NCI-H345 (cell line): ENCODE measurements around the gene MATK.

ENCODE experiments used
- DNase-seq: peaks from one replicate; lab custom pipeline; 2025; lab: John Stamatoyannopoulos, UW

Gene MATK, protein sequence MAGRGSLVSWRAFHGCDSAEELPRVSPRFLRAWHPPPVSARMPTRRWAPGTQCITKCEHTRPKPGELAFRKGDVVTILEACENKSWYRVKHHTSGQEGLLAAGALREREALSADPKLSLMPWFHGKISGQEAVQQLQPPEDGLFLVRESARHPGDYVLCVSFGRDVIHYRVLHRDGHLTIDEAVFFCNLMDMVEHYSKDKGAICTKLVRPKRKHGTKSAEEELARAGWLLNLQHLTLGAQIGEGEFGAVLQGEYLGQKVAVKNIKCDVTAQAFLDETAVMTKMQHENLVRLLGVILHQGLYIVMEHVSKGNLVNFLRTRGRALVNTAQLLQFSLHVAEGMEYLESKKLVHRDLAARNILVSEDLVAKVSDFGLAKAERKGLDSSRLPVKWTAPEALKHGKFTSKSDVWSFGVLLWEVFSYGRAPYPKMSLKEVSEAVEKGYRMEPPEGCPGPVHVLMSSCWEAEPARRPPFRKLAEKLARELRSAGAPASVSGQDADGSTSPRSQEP

DNA sequence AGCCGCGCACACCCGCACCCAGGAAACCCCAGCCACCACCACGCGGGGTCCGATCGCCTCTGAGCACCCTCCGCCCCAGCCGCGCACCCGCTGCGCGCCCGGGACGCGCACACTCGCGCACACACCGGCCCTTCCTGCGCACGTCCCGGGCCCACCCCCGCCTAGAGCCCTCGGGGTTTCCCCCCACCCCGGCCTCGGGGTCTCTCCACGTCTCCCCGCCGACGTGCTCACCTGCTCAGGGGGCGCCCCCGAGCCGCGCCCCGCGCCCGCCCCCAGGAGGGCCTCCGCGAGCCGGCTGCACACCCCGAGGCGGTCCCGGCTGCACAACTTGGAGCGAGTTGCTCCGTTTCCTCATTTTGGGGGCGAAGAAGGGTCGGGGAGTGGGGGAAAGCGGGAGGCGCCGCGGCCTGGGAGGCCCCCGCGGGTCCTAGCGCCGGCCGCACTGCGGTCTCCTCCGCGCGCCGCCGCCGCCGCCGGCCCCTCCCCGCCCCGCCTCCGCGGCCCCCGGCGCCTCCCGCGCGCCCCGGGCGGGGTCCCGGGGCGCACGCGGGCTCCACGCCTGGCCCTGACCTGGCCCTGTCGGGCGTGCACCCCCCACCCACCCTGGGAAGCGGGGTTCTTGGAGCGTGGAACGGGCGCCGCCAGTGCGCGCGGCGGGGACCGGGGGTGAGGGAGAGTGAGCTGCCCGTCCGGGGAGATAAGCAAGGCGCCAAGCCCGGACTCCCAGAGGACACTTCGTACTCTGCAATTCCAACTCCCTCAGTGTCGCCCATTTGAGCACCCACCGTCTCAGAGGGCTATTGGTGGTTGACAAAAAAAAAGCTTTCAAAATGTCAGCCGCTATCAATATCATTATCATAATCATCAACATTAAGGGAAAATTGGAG is at the start of gene MATK:
TSS of gene MATK (minus strand) at position 444 of the 887 bp plus-strand sequence. CDS start 1,246 bp downstream, outside the sequence.
- no peak for DNase-seq

DNA sequence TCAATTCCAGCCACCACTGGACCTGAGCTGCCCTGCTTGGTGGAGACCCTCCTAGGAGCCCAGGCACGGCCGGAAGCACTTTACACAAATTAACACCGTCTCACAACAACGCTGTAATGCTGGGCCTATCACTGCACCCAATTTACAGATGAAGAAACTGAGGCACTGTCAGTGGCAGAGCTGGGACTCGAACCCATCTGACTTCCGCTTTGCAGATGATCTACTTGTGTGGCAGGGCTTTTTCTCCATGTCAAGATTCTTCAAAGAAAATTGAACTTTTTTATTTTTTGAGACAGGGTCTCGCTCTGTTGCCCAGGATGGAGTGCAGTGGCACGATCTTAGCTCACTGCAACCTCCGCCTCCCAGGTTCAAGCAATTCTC is 48.9 kb upstream of the MATK start:
- DNase-seq = no peak

DNA sequence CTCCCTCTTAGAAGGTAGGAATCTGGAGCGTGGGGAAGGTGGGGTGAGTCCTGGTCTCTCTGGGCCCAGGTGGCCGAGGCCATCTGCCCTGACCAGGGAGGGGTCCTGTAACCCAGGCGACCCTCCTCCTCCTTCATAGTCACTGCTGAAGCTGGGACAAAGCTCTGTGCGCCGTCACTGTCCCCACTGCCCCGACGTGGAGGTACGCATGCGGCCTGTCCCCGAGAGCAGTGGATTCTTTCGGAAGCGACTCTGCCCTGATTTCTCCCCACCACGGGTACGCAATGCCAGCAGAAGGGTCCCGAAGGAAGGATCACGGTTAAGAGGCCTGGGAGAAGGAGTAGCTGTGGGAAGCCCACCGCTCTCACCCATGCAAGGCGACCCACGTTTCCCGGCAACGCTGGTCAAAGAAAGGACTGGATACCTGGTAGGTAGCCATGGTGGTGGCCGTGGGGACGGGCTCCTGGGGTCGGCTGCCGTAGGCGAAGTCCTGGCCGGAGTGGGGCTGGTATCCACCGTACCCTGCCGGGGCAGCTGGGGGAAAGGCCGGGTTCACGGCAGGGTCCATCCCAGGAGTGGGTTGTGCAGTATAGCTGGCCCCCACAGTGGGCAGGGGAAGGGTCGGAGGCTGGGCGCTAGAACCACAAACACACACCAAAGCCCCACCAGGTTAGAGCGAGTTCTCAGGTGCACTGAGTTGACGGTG is 48.3 kb upstream of the MATK start:
- no peak for DNase-seq

DNA sequence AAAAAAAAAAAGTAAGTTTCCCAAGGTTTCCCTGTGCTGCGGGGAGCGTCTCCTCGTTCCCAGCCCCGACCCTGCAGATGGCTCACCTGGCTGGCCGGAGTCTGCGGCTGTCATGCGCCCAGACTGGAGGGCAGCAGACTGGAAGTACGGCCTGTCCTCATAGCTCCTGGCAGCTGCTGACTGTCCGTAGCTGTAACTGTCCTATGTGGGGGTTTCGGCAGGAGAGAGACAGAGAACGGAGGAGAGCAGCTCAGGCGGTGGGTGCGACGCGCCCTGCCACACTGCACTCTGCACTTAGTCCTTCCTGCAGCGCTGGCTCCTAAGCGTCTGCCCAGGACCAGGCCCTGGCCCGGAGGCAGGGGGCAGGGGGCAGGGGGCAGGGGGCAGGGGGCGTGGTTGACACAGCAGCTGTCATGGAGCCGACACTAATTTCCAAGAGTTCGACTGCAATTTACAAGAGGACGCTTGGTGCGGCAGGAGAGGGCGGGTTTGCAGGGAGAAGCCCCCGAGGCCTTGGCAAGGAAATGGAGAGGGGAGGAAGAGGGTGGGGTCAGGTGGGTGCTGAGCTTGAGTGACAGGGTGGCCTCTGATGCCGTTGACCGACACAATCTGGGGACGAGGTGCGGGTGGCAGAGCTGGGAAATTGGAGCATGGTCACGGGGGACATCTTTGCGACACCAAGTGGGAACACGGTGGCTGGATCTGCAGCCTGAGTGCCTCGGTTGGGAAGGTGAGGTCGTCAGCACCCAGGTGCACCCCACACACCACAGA is 47.6 kb upstream of the MATK start:
- DNase-seq = no peak

DNA sequence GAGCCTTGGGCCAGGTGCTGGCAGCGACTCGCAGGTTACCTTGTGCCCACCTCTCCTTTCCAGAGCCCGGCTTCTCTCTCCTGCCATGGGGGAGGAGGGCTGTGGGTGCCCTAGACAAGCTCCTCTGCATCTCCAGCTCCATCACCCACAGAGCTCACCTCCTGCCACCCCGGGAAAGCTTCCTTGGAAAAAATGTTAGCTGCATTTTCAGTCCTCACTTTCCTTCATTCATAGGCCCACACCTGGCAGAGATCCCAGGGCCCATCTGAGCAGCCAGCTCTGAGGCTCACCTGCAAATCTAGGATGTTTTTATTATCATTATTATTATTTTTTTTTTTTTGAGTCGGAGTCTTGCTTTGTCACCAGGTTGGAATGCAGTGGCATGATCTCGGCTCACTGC is 45.8 kb upstream of the MATK start:
- DNase-seq = no peak

DNA sequence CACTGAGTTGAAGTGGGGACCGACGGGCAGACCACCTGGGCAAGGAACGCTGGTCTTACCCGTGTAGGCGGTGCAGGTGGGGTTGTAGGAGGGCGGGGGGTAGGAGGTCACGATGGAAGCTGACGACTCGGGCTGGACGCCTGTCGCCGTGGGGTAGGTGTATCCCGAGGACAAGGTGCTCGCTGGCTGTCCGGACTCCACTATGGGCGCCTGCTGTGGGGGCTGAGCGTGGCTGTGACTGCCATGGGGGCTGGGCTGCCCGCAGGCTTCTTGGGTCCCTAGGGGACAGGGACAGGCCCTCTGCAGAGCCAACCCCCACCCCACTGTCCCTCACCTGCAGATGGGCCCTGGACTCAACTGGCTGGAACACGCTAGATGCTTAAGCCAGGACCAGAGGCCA is 45.4 kb upstream of the MATK start:
- no peak for DNase-seq

DNA sequence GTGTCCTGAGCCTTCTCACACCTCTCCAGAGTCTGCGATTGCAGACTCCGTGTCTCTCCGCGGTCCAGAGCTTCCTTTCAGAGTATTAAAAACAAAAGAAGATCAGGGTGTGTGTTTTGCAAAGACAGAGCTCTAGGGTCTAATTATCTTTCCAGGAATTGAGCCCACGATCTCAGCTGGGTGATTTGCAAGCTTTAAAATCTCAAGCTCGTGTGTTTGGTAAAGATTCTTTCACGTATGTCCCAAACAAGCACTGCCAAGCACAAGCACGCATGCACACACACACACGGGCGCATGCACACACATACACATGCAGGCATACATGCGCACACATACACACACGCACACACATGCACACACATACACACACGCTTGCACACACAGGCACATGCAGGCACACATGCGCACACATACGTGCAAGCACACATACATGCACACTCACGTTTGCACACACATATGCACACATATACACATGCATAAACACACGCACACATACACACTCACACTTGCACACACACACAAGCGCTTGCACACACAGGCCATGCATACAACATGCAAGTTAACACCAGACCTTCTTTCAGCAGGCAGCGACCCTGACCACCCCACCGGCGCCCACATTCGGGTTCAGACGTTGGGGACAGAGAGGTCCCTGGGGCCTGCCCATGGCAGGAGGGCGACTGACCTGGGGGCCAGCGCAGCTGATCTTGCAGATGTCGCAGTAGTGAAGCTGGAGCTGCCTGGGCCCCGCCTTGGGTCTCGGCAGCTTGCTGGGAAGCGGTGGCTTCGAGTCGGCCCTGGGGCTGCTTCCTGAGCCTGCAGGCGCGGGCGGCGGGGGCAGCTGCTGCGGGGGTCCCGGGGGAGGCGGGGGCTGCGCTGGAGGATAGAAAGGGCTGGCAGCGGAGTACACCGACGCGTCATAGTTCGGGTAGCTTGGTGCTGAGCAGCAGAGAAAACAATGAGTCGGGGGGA is 44.7 kb upstream of the MATK start:
- no peak for DNase-seq

DNA sequence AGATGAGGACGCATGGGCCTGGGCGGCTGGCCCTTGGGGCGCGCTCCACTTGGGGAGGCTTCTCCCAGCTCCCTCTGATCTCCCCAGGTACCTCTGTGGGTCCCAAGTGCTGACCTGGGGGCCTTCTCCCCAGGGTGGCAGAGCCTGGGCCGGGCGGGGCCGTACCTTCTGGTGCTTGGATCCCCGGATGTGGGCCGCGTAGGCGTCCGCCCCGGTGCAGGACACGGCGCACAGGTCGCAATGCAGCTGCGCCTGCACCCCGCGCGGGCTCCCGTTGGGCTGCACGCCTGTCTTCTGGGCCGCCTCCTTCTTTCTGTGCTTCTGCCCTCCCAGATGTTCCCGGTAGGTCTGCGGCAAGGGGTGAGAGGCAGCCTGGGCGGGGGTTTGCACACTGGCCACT is 41.1 kb upstream of the MATK start:
- DNase-seq = no peak

DNA sequence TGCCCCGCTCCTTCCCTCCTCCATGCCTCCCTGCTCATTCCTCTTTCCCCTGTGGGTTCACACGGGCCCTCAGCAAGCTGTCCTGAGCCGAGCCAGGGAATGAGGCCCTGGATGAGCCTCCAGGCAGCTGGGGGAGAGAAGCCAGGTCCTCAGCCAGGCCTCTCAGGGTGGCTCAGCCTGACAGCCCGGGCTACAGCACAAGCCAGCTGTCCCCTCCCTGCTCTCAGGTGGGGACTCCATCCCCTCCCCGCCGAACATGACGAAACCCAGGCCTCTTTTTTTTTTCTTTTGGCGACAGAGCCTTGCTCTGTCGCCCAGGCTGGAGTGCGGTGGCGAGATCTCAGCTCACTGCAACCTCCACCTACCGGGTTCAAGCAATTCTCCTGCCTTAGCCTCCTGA is 40.0 kb upstream of the MATK start:
- no peak for DNase-seq

DNA sequence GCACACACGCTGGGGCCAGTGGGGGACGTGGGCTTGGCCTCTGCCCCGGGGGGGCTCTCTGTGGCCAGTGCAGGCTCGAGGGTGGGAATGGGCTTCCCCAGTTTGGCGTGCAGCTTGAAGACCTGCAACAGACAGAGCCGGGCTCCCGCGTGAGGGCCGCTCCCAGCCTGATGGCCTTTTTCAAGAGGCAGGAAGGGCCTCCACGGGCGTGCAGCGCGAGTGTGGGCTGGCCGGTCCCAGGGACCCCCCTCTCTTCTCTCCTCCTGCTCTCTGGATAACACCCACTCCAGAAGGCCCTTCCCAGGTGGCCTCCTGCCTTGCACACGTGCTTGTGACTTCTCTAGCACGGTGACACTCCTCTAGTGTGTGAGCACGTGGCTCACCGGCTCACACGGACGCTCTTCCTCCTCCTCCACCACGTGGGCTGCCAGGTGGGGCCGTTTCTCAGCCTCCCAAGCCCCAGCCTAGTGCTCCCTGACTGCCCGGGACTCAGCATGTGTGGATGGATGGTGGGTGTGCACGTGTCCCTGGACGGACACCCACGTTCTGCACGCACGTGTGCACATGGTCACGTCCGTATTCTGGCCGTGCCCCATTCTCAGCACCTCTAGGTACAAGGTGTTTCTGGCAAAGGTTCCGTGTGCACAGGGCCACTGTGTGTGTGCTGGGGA is 39.2 kb upstream of the MATK start:
- DNase-seq = no peak

DNA sequence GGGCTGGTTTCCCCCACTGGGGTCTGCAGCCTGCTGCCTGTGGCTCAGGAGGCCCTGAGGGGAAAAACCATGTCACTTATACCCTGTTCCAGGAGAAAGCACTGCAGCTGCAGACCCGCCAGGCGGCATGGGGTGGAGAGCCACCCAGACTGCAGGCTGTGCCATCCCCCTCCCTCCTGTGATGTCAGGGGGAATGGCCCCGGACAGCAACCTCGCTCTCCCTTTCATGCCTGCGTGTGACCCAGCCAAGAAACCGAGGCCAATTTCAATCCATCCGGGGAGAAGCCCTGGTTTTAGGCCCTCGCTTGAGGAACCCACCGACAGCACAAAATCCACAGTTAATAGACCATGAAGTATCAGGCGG is 37.2 kb upstream of the MATK start:
- DNase-seq = no peak

DNA sequence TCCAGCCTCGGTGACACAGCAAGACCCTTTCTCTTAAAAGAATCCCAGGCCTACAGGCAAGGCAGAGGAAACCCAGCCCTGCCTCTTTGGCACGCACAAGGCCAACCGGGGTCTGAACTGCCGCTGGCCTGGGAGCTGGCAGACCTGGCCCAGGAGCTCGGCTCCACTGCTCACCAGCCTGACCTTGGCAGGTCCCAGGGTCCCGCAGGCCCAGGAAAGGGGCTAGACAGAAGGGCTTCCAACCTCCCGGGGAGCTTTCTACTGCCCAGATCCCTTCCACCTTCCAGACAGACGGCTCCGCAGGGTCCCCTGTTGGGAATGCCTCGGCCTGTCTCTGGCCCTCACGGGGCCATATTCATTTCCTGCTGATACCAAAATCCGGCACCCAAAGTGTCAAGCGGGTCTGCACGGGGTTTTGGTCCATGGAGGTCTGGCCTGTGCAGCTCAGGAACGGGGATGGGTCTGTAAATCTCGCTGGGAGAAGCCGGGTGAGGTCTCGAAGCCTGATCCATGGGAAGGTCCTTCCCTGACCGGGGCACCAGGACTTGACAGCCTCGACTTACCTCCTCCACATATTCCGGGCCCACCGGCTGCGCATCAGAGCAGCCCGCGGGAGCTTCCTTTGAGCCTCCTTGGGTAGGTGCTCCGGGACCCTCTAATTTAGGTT is 36.6 kb upstream of the MATK start:
- DNase-seq = no peak

DNA sequence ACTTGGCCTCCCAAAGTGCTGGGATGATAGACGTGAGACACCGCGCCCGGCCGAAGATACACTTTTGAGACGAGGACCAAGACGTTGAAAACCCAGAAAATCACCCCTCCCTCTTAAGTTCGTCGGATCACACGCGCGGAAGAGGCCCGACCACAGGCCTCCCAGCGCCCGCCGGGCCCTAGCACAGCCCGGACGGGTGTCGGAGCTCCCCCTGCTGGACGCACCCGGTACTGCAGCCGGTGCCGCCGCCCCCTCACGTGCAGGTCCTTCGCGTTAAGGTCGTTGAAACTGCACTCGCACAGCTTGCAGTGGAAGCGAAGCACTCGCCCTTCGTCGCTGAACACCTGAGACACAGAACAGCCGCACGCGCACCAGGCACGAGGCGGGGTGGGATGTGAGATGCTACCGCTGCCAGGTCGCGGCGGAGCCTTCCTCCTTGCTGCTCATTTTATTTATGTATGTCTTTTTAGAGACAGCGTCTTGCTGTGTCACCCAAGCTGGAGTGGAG is 35.7 kb upstream of the MATK start:
- DNase-seq = peak; percentile 63

DNA sequence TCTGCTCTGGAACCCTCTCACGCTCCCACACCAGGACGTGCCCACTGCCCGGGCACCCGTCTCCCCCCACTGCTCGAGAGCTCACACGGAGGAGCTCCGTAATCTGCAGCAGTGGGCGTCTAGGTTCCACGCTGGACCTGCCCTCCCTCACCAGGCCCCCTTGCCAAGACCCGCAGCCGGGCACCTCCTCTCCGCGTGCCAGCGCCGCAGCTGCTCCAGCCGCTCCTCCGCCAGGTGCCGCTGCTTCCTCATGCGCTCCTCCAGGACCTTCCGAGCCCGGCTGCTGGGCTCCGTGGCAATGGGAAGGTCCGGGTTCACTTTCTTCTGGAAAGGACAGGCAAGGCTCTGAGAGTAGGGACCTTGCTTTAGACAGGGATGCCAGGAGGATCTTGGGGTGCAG is 35.0 kb upstream of the MATK start:
- no peak for DNase-seq

DNA sequence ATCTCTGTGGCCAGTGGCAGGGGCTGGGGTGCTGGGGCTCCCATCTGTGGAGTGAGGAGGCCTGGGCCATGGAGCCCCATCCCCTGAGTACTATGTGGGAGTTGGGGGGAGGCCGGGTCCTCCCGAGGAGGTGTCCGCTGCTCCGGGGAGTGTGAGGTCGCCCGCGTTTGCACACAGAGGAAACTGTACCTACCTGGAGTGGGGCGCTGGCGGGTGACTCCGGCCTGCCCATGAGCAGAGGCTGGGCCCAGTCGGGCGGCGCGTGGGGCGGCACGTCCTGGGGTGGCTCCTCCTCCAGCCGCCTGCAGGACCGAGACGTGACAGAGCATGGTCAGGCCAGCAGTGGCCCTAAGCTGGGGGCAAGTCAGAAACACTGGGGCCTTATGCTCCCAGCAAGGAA is 33.8 kb upstream of the MATK start:
- no peak for DNase-seq

DNA sequence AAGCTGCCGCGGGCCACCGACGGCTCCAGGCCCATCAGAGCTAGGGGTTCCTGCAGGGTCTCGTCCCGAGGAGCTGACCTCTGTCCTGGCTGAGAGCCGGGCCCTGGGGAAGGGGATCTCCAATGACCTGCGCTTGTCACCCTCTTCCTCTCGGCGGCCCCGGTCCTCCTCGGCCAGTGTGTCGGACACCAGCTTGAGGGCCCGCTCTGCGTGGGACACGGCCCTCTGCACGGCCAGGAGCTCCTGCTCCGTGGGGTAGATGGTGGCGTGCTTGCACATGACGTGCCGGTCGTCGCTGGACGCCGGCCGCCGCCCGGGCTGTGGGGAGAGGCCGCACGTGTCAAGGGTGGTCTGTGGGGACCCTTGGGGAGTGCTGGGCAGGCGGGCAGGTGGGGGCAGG is 32.7 kb upstream of the MATK start:
- no peak for DNase-seq

DNA sequence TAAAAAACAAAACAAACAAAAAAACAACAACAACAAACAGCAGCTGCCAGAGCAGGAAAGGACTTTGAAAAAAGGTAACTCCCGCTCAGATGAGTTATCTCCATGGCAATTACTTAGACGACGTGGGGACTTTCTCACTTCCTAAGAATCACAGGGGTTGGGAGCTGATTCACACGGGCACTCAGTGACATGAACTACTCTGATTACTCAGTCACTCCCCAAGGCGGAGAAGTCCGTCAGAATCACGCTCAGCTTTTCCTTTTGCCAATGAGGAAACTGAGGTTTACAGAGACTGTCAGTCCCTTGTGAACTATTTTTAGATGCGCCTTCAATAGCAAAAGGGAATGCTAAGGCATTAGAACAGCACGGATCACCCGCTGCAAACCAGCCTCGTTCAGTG is 32.3 kb upstream of the MATK start:
- no peak for DNase-seq

DNA sequence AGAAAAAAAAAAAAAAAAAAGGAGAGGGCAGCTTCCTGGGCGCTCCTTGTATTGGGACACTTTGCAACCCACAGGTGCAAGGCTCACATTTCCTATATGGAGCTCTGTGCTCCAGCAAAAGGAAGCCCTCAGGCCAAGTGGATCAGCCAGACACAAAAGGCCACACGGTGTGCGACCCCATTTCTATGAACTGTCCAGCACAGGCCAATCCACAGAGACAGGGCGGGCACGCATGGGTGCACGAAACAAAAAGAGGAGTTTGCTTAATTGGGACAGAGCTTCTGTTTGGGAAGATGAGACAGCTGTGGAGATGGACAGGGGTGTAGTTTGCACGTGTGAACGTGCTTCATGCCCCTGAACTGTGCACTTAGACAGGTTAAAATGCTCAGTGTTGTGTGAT is 31.6 kb upstream of the MATK start:
- DNase-seq = no peak

DNA sequence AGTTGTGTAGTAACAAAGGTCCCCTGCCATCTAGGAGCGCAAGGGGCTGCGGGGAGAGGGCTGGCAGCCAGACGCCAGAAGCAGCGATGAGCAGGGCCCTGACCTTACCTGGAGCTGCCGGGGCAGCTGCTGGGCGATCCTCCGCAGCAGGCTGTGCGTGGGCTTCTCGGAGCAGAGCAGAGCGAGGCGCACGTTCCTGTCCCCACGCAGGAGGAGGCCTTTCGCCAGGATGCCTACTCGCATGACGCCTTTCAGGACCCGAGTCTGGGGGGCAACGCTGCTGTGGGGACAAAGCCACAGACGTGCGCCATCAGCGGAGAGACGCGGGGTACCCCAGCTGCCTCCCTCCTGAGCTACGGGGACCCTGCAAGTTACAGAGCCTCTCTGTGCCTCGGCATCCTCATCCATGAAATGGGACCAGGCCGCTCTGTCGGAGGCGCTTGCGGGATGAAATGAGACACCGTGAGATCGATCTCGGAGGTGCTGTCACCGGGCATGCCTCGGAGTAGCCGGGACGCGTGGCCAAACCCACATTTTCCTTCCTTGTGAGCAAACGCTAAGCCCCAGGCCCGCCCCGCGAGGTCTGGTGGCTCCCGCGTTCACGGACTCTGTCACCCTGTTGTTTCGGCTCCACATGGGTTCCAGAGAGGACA is 30.5 kb upstream of the MATK start:
- no peak for DNase-seq
